ENCODE results near the gene SCARF2. TPM values are rescaled to one million over a fixed set of nuclear protein-coding genes. Genes with fewer than 3 reads are reported as not detected.

The SCARF2 gene
- polyA plus RNA-seq, 3 donors: 1.8 to 9.5 (median 3.7) TPM

GRCh38 chr22:20431511-20432192 is 6.0 kb downstream of the SCARF2 start:
- 39 to 64% (median 49%) methylated on average over 37 to 50 of the region's 50 CpGs for WGBS, 3 donors
- H3K27ac ChIP-seq (ENCODE audit: low read depth, low read length): no peak overlapping the region

GRCh38 chr22:20430720-20431510 is 6.7 kb downstream of the SCARF2 start:
- no peak overlapping the region for H3K27ac ChIP-seq (ENCODE audit: low read depth, low read length)
- 12 to 43% (median 35%) methylated on average over 85 to 94 of the region's 94 CpGs for WGBS, 3 donors

GRCh38 chr22:20430101-20430719 is 7.4 kb downstream of the SCARF2 start:
- H3K27ac ChIP-seq (ENCODE audit: low read depth, low read length): no peak overlapping the region
- 26 to 57% (median 56%) methylated on average over 32 to 37 of the region's 37 CpGs for WGBS, 3 donors

- 27 to 52% (median 50%) methylated on average over 64 to 75 of the region's 75 CpGs for WGBS, 3 donors
- H3K27ac ChIP-seq (ENCODE audit: low read depth, low read length): no peak overlapping the region
Measured at GRCh38 chr22:20429254-20430100, 8.1 kb downstream of the SCARF2 start.

GRCh38 chr22:20428496-20429253 is 8.9 kb downstream of the SCARF2 start:
- H3K27ac ChIP-seq (ENCODE audit: low read depth, low read length): no peak overlapping the region
- 63 to 74% (median 73%) methylated on average over 23 of the region's 23 CpGs for WGBS, 3 donors

GRCh38 chr22:20427945-20428417 is 9.6 kb downstream of the SCARF2 start:
- 92 to 98% (median 97%) methylated on average over 4 of the region's 4 CpGs for WGBS, 3 donors
- no peak overlapping the region for H3K27ac ChIP-seq (ENCODE audit: low read depth, low read length)

GRCh38 chr22:20427104-20427944 is 10.3 kb downstream of the SCARF2 start:
- 92% methylated on average over 8 of the region's 8 CpGs for WGBS, 3 donors
- no peak overlapping the region for H3K27ac ChIP-seq (ENCODE audit: low read depth, low read length)

- no peak overlapping the region for H3K27ac ChIP-seq (ENCODE audit: low read depth, low read length)
- WGBS, 3 donors: 73 to 89% (median 79%) methylated on average over 11 to 12 of the region's 12 CpGs
Measured at GRCh38 chr22:20426259-20426615, 11.4 kb downstream of the SCARF2 start.

GRCh38 chr22:20425566-20426258 is 11.9 kb downstream of the SCARF2 start:
- H3K27ac ChIP-seq (ENCODE audit: low read depth, low read length): no peak overlapping the region
- WGBS, 3 donors: 32 to 50% (median 48%) methylated on average over 70 to 96 of the region's 96 CpGs

GRCh38 chr22:20424932-20425565 is 12.6 kb downstream of the SCARF2 start:
- 37 to 68% (median 49%) methylated on average over 45 to 59 of the region's 59 CpGs for WGBS, 3 donors
- no peak overlapping the region for H3K27ac ChIP-seq (ENCODE audit: low read depth, low read length)

GRCh38 chr22:20424568-20424931 is 13.1 kb downstream of the SCARF2 start:
- no peak overlapping the region for H3K27ac ChIP-seq (ENCODE audit: low read depth, low read length)
- 50 to 78% (median 70%) methylated on average over 15 of the region's 15 CpGs for WGBS, 3 donors

GRCh38 chr22:20423906-20424551 is 13.6 kb downstream of the SCARF2 start:
- 46 to 75% (median 74%) methylated on average over 28 to 31 of the region's 31 CpGs for whole genome bisulfite sequencing, 3 donors
- no peak overlapping the region for H3K27ac ChIP-seq (ENCODE audit: low read depth, low read length)

- WGBS, 3 donors: 63 to 65% (median 64%) methylated on average over 19 to 20 of the region's 20 CpGs
- no peak overlapping the region for H3K27ac ChIP-seq (ENCODE audit: low read depth, low read length)
Measured at GRCh38 chr22:20423008-20423905, 14.4 kb downstream of the SCARF2 start.

- H3K27ac ChIP-seq (ENCODE audit: low read depth, low read length): no peak overlapping the region
- WGBS, 3 donors: 49 to 69% (median 52%) methylated on average over 21 of the region's 21 CpGs
Measured at GRCh38 chr22:20422271-20423007, 15.2 kb downstream of the SCARF2 start.

Measured in adipose tissue (tissue), 3 donors.